Fibroblast of lung (primary cell): ENCODE data around the gene CNN3. TPM values are rescaled to one million over a fixed set of nuclear protein-coding genes. Genes with fewer than 3 reads are reported as not detected.

ENCODE experiments used
- DNase-seq, 2 donors: peaks; one replicate each; pipeline versions ENCODE4 v3.0.0 to v3.0.0-alpha.2; 2010; ENCODE audit warnings: low read depth in 2 of 2
- H2AFZ ChIP-seq: 2 replicates; pipeline ENCODE4 v1.5.1; 2012; ENCODE audit warnings: low read length, control low read depth, inconsistent platforms
- H3K27ac ChIP-seq: 2 replicates; pipeline ENCODE4 v1.5.1; 2011; ENCODE audit warnings: low read length, control low read depth; ENCODE audit not compliant: insufficient read depth
- H3K27me3 ChIP-seq: 2 replicates; pipeline ENCODE4 v1.5.1; 2011; ENCODE audit warnings: mild to moderate bottlenecking, low read length; ENCODE audit not compliant: control insufficient read depth, insufficient read depth
- H3K36me3 ChIP-seq: 2 replicates; pipeline ENCODE4 v1.5.1; 2011; ENCODE audit warnings: low read length; ENCODE audit not compliant: control insufficient read depth, insufficient read depth
- H3K4me1 ChIP-seq: 2 replicates; pipeline ENCODE4 v1.5.1; 2011; ENCODE audit warnings: low read length; ENCODE audit not compliant: control insufficient read depth, insufficient read depth; ENCODE audit errors: extremely low read depth
- H3K4me2 ChIP-seq: 2 replicates; pipeline ENCODE4 v1.5.1; 2011; ENCODE audit warnings: low read length, control low read depth; ENCODE audit not compliant: insufficient read depth; ENCODE audit errors: extremely low read depth
- H3K4me3 ChIP-seq, 4 experiments: fragments of 200-600 bp in 1 of 4; sonication (generic) in 1 of 4; replicated peaks in 1 of 4; 2 replicates each; pipeline ENCODE4 v1.5.1; 2011 to 2016; ENCODE audit warnings: low read length in 4 of 4, low read depth in 3 of 4, mild to moderate bottlenecking in 3 of 4, control low read depth in 2 of 4, inconsistent platforms in 1 of 4, mixed read lengths in 1 of 4; ENCODE audit not compliant: insufficient read depth in 1 of 4; ENCODE audit errors: control extremely low read depth in 1 of 4
- H3K79me2 ChIP-seq: 2 replicates; pipeline ENCODE4 v1.5.1; 2012; ENCODE audit warnings: mild to moderate bottlenecking, low read length, inconsistent platforms; ENCODE audit not compliant: control insufficient read depth, insufficient read depth
- H3K9ac ChIP-seq: 2 replicates; pipeline ENCODE4 v1.5.1; 2011; ENCODE audit warnings: mild to moderate bottlenecking, low read length, control low read depth; ENCODE audit not compliant: insufficient read depth
- H3K9me3 ChIP-seq: 2 replicates; pipeline ENCODE4 v1.5.1; 2012; ENCODE audit warnings: low read depth, low read length; ENCODE audit not compliant: control insufficient read depth, insufficient read depth
- H4K20me1 ChIP-seq: 2 replicates; pipeline ENCODE4 v1.5.1; 2011; ENCODE audit warnings: low read length; ENCODE audit not compliant: control insufficient read depth, insufficient read depth; ENCODE audit errors: extremely low read depth
- EZH2 ChIP-seq: IDR thresholded peaks from 2 replicates; pipeline ENCODE4 v1.5.1; 2012; ENCODE audit warnings: low read length, control low read depth, mild to moderate bottlenecking; ENCODE audit errors: missing control alignments
- polyA plus RNA-seq, 2 donors: library from polyadenylated mRNA; depleted of rRNA in 1 of 2; stranded (reverse) in 1 of 2; unstranded in 1 of 2; fragments of >200 nt; gene quantifications; 2 replicates each; pipeline ENCODE4 v1.2.1, GENCODE V29; 2011 to 2012; ENCODE audit warnings: missing spikeins in 1 of 2
- total RNA-seq: library from RNA; depleted of rRNA; stranded (reverse); fragments of >200 nt; gene quantifications from 2 replicates; pipeline ENCODE4 v1.2.1, GENCODE V29; 2014
- TF ChIP-seq, protein P1 (sequence below), 2 donors: IDR thresholded peaks in 1 of 2; conservative IDR thresholded peaks in 1 of 2; 1 replicate in 1 of 2; 2 replicates in 1 of 2; pipeline ENCODE4 v1.5.1; 2011 to 2012; ENCODE audit warnings: low read length in 2 of 2, control low read depth in 1 of 2, inconsistent platforms in 1 of 2, low read depth in 1 of 2, mild to moderate bottlenecking in 1 of 2

The CNN3 gene
- total and polyA plus RNA-seq, 2 donors (not counting 1 experiment from before 2014, with no cell fraction given) = 601 to 670 TPM

DNA sequence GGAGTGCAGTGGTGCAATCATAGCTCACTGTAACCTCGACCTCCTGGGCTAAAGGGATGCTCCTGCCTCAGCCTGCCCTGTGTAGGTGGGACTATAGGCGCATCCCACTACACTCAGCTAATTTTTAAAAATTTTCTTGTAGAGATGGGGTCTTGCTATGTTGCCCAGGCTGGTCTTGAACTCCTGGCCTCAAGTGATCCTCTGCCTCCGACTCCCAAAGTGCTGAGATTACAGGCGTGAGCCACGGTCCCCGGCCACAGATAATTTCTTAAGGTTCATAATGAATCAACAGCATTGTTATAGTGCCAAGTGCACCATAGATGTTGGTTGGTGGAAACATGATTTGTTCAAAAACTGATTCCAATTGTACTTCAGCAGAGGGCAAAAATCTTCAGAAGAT, 42.2 kb upstream of the CNN3 start:
- Histone ChIP-seq H4K20me1 (no peaks in the 10 kb centered on the region), H3K36me3 (no peaks in the 10 kb centered on the region), H3K9me3 (no peaks in the 10 kb centered on the region), H3K27me3 (no peaks in the 10 kb centered on the region), H3K4me3 (no peak overlapping the region), H3K4me2 (no peak overlapping the region), H3K79me2 (no peaks in the 10 kb centered on the region), H3K4me1 (peaks cover 15% of the 10 kb centered on the region), H3K27ac (no peak overlapping the region), H2AFZ (no peak overlapping the region), H3K9ac (no peak overlapping the region)
- TF ChIP-seq EZH2 = no peak
- TF ChIP-seq, protein P1, sequence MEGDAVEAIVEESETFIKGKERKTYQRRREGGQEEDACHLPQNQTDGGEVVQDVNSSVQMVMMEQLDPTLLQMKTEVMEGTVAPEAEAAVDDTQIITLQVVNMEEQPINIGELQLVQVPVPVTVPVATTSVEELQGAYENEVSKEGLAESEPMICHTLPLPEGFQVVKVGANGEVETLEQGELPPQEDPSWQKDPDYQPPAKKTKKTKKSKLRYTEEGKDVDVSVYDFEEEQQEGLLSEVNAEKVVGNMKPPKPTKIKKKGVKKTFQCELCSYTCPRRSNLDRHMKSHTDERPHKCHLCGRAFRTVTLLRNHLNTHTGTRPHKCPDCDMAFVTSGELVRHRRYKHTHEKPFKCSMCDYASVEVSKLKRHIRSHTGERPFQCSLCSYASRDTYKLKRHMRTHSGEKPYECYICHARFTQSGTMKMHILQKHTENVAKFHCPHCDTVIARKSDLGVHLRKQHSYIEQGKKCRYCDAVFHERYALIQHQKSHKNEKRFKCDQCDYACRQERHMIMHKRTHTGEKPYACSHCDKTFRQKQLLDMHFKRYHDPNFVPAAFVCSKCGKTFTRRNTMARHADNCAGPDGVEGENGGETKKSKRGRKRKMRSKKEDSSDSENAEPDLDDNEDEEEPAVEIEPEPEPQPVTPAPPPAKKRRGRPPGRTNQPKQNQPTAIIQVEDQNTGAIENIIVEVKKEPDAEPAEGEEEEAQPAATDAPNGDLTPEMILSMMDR (conservative IDR thresholded peaks at IDR 0.05 in 1 of 2, IDR thresholded peaks at IDR 0.05 in 1 of 2; ENCODE audit: low read depth in 1 of 2, low read length in 2 of 2) = no peak
- DNase-seq = no peak

DNA sequence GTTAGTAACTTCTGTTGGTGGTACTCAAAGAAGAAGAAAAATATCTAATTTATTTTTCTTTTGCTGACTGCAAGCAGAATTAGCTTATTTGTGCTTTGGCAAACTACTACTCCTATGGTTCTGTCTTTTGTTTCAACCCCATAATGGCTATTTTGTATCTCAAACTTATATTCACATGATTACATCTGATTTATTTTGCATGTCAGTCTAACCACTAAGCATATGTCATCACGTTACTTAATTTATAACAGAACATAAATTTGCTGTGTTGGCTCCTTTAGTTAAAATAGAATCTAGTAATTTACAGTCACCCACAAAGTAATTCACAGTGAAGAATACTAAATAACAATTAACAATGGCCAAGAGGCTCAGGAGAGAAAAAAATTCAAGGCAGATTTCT, 39.1 kb upstream of the CNN3 start:
- Histone ChIP-seq H3K4me2 (no peak overlapping the region), H3K27me3 (no peaks in the 10 kb centered on the region), H3K4me3 (no peak overlapping the region), H4K20me1 (no peaks in the 10 kb centered on the region), H3K4me1 (peaks cover 5% of the 10 kb centered on the region), H3K27ac (no peak overlapping the region), H3K9me3 (no peaks in the 10 kb centered on the region), H2AFZ (no peak overlapping the region), H3K36me3 (no peaks in the 10 kb centered on the region), H3K79me2 (no peaks in the 10 kb centered on the region), H3K9ac (no peak overlapping the region)
- TF ChIP-seq EZH2 = no peak
- TF ChIP-seq, protein P1 (conservative IDR thresholded peaks at IDR 0.05 in 1 of 2, IDR thresholded peaks at IDR 0.05 in 1 of 2; ENCODE audit: low read depth in 1 of 2, low read length in 2 of 2) = no peak
- DNase-seq = no peak

DNA sequence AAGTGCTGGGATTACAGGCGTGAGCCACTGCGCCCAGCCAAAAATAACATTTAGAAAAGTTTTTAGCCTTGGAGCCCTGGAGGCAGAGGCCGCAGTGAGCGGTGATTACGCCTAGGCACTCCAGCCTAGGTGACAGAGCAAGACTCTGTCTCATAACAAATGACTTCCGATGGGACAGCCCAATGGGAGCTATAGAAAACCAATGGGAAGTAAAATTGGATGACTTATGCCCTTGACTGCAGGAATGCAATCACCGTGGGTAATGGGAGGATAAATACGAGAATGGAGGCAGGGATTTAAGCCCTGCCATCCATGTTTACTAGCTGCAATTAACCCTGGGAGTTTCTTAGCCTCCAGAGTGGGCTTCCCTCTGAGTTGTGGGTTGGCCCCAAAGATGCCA, 37.0 kb upstream of the CNN3 start:
- H3K9me3 ChIP-seq = no peaks in the 10 kb centered on the region
- no peaks in the 10 kb centered on the region for H3K4me1 ChIP-seq
- no peak overlapping the region for H3K27ac ChIP-seq
- no peaks in the 10 kb centered on the region for H3K79me2 ChIP-seq
- H4K20me1 ChIP-seq = no peaks in the 10 kb centered on the region
- H3K9ac ChIP-seq = no peak overlapping the region
- H3K4me2 ChIP-seq = no peak overlapping the region
- H2AFZ ChIP-seq = no peak overlapping the region
- DNase-seq = no peak
- TF ChIP-seq, protein P1 (conservative IDR thresholded peaks at IDR 0.05 in 1 of 2, IDR thresholded peaks at IDR 0.05 in 1 of 2; ENCODE audit: low read depth in 1 of 2, low read length in 2 of 2) = no peak
- TF ChIP-seq EZH2 = no peak
- no peaks in the 10 kb centered on the region for H3K36me3 ChIP-seq
- H3K4me3 ChIP-seq = no peak overlapping the region
- H3K27me3 ChIP-seq = no peaks in the 10 kb centered on the region
